GM18907 (cell line): ENCODE measurements around the gene DAB2IP.

Experiments used
- ATAC-seq: cut with Tn5 transposase; IDR thresholded peaks from one replicate; pipeline ENCODE4 v1.9.1; 2021; ENCODE audit warnings: mild to moderate bottlenecking, moderate library complexity; ENCODE audit not compliant: unreplicated experiment

Gene DAB2IP

GRCh38 chr9:121827251-121827967, 176.0 kb downstream of the DAB2IP start:
- no peak for ATAC-seq

DNA sequence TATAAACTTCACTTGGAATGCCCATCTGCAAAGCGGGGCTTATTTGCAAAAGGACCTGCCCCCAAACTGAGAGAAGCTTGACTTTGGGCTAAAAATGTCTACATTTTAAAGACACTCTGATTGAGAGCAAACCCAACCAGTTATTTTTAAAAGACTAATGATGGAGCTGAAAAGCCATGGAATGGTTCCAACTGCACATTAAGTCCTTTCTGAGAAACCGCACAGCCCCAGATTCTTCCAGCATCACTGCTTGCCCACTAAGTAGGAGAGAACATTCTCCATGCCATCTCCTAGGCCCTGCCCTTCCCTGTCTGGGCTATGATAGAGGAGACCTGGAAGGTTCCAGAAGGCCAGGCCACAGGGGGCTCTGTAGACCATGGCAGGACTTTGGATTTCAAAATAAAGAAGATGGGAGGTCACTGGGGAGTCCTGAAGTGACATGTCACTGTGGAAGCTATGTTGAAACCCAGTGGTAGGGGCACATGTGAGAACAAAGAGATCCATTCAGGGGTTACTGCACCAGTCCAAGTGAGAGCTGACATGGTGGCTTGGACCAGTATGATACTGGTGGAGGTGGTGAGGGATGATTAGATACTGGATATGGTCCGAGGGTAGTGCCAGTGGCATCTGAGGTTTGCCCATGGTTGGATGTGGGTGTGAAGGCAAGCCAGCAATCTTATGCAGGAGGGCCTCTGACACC, 179.2 kb downstream of the DAB2IP start:
- no peak for ATAC-seq

- no peak for ATAC-seq
These were observed 180.4 kb downstream of the DAB2IP start for GRCh38 chr9:121831869-121832268.

DNA sequence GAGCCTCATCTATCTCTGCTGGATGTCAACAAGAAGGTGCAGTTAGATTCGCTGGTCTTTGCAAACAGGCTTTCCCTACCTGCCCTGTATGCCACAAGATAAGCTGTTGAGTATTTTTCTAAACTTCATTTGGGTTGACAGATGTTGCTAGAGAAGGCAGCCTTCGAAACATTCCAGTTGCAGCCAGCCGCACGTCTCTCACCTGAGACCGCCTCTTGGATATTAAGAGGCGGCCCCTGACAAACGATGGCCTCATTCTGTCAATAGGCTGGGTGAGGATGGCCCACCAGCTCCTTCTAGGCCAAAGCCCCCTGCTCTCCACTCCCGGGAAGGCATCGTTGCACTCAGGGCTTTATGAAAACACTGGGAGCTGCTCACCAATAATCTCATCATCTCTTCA, 181.6 kb downstream of the DAB2IP start:
- no peak for ATAC-seq
